ENCODE data around the gene TNS3.

DNA sequence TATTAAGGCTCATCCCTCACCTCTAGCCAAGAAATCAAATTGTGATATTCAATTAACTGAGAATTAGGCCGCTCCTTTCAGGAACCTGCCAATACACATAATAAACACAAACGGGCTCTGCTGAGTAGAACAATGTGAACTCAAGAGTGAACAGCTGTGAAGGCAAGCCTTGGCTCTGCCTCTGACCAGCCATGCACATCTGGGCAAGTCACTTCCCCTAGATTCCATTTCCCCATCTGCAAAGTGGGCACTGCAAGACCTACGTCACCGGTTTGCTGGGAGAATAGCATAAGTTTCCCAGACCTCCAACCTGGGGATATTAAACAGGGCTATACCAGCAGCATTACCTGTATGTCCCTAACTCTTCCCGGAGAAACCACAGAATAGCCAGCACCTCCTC is 355.2 kb downstream of the TNS3 start:
- TF ChIP-seq, protein P1, sequence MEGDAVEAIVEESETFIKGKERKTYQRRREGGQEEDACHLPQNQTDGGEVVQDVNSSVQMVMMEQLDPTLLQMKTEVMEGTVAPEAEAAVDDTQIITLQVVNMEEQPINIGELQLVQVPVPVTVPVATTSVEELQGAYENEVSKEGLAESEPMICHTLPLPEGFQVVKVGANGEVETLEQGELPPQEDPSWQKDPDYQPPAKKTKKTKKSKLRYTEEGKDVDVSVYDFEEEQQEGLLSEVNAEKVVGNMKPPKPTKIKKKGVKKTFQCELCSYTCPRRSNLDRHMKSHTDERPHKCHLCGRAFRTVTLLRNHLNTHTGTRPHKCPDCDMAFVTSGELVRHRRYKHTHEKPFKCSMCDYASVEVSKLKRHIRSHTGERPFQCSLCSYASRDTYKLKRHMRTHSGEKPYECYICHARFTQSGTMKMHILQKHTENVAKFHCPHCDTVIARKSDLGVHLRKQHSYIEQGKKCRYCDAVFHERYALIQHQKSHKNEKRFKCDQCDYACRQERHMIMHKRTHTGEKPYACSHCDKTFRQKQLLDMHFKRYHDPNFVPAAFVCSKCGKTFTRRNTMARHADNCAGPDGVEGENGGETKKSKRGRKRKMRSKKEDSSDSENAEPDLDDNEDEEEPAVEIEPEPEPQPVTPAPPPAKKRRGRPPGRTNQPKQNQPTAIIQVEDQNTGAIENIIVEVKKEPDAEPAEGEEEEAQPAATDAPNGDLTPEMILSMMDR (conservative IDR thresholded peaks at IDR 0.05): no peak
- no peak for TF ChIP-seq EZH2 (IDR thresholded peaks at IDR 0.05; ENCODE audit: low read depth)
